Measurements from ENCODE around the gene ST3GAL2. TPM values are rescaled to one million over a fixed set of nuclear protein-coding genes. Genes with fewer than 3 reads are reported as not detected.

Gene ST3GAL2
- 38.4 and 49.2 TPM in 2 replicates for total RNA-seq

GRCh38 chr16:70438969-70439862, at the start of gene ST3GAL2:
ST3GAL2 (minus strand) TSS chr16:70439100; CDS start chr16:70398530, 40,570 bp downstream.

GRCh38 chr16:70454222-70455034, 15.5 kb upstream of the ST3GAL2 start, which contains the start of gene FCSK:
FCSK (plus strand) TSS chr16:70454595; CDS start chr16:70463191, 8,596 bp downstream.

Small RNA genes within 50 kb of the gene (small RNA-seq; reads per million reads assigned to genes)
- gene RNU6-23P (not detected), gene RPS27P26 (not detected)

Other genes starting within 250 kb of the ST3GAL2 start
- 24.4 and 43.0 TPM in 2 replicates for gene EXOSC6, start 187.2 kb downstream of the ST3GAL2 start, total RNA-seq
- gene AARS1, start 149.6 kb downstream of the ST3GAL2 start, total RNA-seq, result 161 and 257 TPM in 2 replicates
- 27.2 and 30.0 TPM in 2 replicates for gene DDX19B, start 139.9 kb downstream of the ST3GAL2 start, total RNA-seq
- 43.6 and 49.5 TPM in 2 replicates for gene DDX19A, start 92.2 kb downstream of the ST3GAL2 start, total RNA-seq
- 9.7 and 10.3 TPM in 2 replicates for gene FCSK, start 15.5 kb upstream of the ST3GAL2 start, total RNA-seq
- 64.4 and 97.0 TPM in 2 replicates for gene COG4, start 84.5 kb upstream of the ST3GAL2 start, total RNA-seq
- gene SF3B3, start 84.7 kb upstream of the ST3GAL2 start, total RNA-seq, result 112 and 124 TPM in 2 replicates
- gene IL34, start 207.5 kb upstream of the ST3GAL2 start, total RNA-seq, result 1.5 and 2.8 TPM in 2 replicates
- 278 and 291 TPM in 2 replicates for gene MTSS2, start 247.0 kb upstream of the ST3GAL2 start, total RNA-seq